Breast epithelium (tissue), 4 donors: ENCODE data around the gene SERPINA12. TPM values are rescaled to one million over a fixed set of nuclear protein-coding genes. Genes with fewer than 3 reads are reported as not detected.

Experiments
- DNase-seq, 2 donors: peaks; one replicate each; pipeline ENCODE4 v3.0.0-alpha.2; 2019; ENCODE audit warnings: low spot score in 2 of 2
- H3K27ac ChIP-seq, 2 donors: fragments of 200-600 bp; sonication (generic) in 1 of 2; one replicate each; pipeline ENCODE4 v1.5.1; 2016 to 2019; ENCODE audit warnings: mild to moderate bottlenecking in 1 of 2
- H3K27me3 ChIP-seq, 2 donors: fragments of 200-600 bp; sonication (generic) in 1 of 2; one replicate each; pipeline versions ENCODE4 v1.5.1 to v1.6.0; 2017 to 2019; ENCODE audit warnings: control low read depth in 1 of 2, mild to moderate bottlenecking in 1 of 2
- H3K36me3 ChIP-seq: fragments of 200-600 bp; one replicate; pipeline ENCODE4 v1.5.1; 2019
- H3K4me1 ChIP-seq, 2 donors: fragments of 200-600 bp; sonication (generic); one replicate each; pipeline ENCODE4 v1.5.1; 2016 to 2019; ENCODE audit warnings: control low read depth in 1 of 2
- H3K4me3 ChIP-seq, 3 donors: fragments of 200-600 bp; sonication (generic); 1 replicate in 2 of 3; 2 replicates in 1 of 3; pipeline ENCODE4 v1.5.1; 2016 to 2019; ENCODE audit warnings: mild to moderate bottlenecking in 3 of 3, moderate library complexity in 2 of 3
- H3K9me3 ChIP-seq, 2 donors: fragments of 200-600 bp; sonication (generic) in 1 of 2; one replicate each; pipeline ENCODE4 v1.5.1; 2016 to 2019; ENCODE audit warnings: control low read depth in 1 of 2
- POLR2A ChIP-seq: fragments of 450-650 bp; IDR thresholded peaks from one replicate; pipeline ENCODE4 v1.6.1; 2016; ENCODE audit warnings: antibody characterized with exemption, mild to moderate bottlenecking, moderate library complexity
- POLR2AphosphoS5 ChIP-seq, 3 donors: sonication (generic); formaldehyde crosslinking; IDR thresholded peaks; one replicate each; pipeline ENCODE4 v1.6.1; 2017; ENCODE audit warnings: antibody characterized with exemption in 3 of 3
- intact Hi-C: fragments of 100-400 bp; cut with DNase I; formaldehyde crosslinking; loops from one replicate; pipeline ENCODE4 v1.15.1; 2023; ENCODE audit warnings: low total_unique reads
- total RNA-seq, 3 donors: library from RNA; depleted of rRNA; stranded (reverse); fragments of >200 nt; gene quantifications; one replicate each; pipeline ENCODE4 v1.1.0, GENCODE V29; 2016
- TF ChIP-seq, protein P1 (sequence below), 3 donors: fragments of 450-650 bp; IDR thresholded peaks; one replicate each; pipeline ENCODE4 v1.5.1; 2016 to 2017; ENCODE audit warnings: antibody characterized with exemption in 3 of 3, mild to moderate bottlenecking in 3 of 3, moderate library complexity in 3 of 3

Gene SERPINA12
- total RNA-seq, 3 donors from 2014 or later, result not detected

DNA sequence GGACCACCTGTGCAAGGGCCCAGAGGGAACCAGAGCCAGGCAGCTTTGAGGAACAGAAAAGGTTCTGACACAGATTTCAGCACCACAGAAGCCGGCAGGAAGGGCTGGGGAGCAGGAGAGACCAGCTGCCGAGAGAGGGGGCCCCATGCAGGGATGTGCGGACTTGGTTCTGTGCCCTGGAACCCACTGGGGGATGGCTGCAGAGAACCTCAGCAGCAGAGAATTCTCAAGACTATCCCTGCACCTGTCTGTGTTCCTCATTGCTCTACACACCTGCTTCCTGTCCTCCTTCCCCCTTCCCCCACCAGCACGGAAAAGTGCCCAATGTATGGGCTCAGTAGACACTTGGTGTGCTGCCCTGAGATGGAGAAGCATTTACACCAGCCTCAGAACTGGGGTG lies 36.4 kb downstream of the SERPINA12 start:
- no peak overlapping the region for H3K27ac ChIP-seq
- H3K4me3 ChIP-seq, result no peak overlapping the region
- H3K36me3 ChIP-seq, result no peaks in the 10 kb centered on the region
- peaks cover 4 to 6% of the 10 kb centered on the region in 2 donors for H3K9me3 ChIP-seq
- peaks cover 0 to 4% of the 10 kb centered on the region in 2 donors for H3K27me3 ChIP-seq
- intact Hi-C loops, result no loop called here
- H3K4me1 ChIP-seq, result no peaks in the 10 kb centered on the region
- DNase-seq, result peak in 1 of 2 donors; percentile 3
- TF ChIP-seq, protein P1, sequence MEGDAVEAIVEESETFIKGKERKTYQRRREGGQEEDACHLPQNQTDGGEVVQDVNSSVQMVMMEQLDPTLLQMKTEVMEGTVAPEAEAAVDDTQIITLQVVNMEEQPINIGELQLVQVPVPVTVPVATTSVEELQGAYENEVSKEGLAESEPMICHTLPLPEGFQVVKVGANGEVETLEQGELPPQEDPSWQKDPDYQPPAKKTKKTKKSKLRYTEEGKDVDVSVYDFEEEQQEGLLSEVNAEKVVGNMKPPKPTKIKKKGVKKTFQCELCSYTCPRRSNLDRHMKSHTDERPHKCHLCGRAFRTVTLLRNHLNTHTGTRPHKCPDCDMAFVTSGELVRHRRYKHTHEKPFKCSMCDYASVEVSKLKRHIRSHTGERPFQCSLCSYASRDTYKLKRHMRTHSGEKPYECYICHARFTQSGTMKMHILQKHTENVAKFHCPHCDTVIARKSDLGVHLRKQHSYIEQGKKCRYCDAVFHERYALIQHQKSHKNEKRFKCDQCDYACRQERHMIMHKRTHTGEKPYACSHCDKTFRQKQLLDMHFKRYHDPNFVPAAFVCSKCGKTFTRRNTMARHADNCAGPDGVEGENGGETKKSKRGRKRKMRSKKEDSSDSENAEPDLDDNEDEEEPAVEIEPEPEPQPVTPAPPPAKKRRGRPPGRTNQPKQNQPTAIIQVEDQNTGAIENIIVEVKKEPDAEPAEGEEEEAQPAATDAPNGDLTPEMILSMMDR (IDR thresholded peaks at IDR 0.05), result no peak
- no peak for TF ChIP-seq POLR2AphosphoS5 (IDR thresholded peaks at IDR 0.05)
- TF ChIP-seq POLR2A, result no peak

DNA sequence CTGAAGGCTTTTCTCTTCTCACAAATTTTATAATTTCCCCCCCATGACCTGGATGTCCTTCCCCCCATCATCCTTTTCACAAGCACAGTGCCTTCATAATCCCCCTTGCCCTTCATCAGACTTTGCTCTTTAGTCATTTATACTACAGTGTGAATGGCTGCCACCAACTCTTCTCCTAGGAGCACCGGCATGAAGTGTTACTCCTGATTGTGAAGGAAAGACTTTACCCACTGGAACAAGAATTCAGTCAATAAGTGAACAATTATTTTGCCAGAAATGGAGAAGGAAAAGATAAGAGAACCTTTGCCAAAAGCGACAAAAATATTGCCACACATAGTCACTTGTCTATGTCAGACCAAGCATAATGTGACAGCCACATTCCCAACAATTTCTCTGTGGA lies 38.2 kb downstream of the SERPINA12 start:
- no peak overlapping the region for H3K4me3 ChIP-seq
- DNase-seq, result peak in 1 of 2 donors; percentile 1
- H3K27me3 ChIP-seq, result peaks cover 0 to 11% of the 10 kb centered on the region in 2 donors
- H3K4me1 ChIP-seq, result no peaks in the 10 kb centered on the region
- peaks cover 2 to 6% of the 10 kb centered on the region in 2 donors for H3K9me3 ChIP-seq
- H3K27ac ChIP-seq, result no peak overlapping the region
- intact Hi-C loops, result no loop called here
- no peaks in the 10 kb centered on the region for H3K36me3 ChIP-seq
- TF ChIP-seq, protein P1 (IDR thresholded peaks at IDR 0.05), result no peak
- TF ChIP-seq POLR2AphosphoS5 (IDR thresholded peaks at IDR 0.05), result no peak
- TF ChIP-seq POLR2A, result no peak

DNA sequence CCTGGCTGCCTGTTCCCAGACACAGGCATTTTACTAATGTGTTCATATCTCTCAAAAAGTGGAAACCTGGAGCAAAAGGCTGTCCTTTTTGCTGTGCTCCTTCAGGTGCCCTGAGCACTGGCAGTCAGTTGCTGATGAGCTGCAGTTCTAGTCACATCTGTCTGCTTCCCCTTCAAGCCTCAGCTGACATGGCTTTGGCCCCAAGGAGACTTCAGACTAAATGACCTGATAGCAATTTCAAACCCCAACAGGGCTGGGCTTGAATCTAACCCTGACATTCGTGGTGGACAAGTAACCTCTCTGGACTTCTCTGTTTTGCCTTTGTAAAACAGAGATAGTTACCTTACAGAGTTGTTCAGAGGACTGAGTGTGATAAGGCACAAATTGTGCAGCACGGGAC lies 39.0 kb downstream of the SERPINA12 start:
- no peak overlapping the region for H3K27ac ChIP-seq
- H3K27me3 ChIP-seq, result peaks cover 0 to 11% of the 10 kb centered on the region in 2 donors
- no peak overlapping the region for H3K4me3 ChIP-seq
- DNase-seq, result no peak
- intact Hi-C loops, result no loop called here
- no peaks in the 10 kb centered on the region for H3K36me3 ChIP-seq
- TF ChIP-seq, protein P1 (IDR thresholded peaks at IDR 0.05), result no peak
- TF ChIP-seq POLR2A (no peak), POLR2AphosphoS5 (IDR thresholded peaks at IDR 0.05) (no peak)
- H3K4me1 ChIP-seq, result no peaks in the 10 kb centered on the region
- H3K9me3 ChIP-seq, result peaks cover 9 to 11% of the 10 kb centered on the region in 2 donors

DNA sequence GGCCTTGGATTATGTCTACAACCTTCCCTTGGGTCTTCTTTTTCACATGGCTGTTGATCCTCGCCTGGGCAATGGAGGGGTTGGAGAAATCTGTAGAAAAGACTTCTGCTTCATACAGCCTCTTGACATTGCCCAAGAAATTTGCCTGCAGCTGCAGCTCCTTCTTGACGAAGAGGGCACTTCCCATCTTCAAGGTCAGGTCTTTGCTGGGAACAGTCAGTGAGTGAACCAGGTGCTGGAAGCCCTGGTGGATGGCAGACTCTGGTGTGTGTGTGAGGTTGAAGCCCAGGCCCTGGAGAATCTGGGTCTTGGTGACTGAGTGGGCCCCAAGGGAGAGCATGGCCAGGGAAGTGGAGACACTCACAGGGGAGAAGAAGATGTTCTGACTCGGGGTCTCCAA lies 40.0 kb downstream of the SERPINA12 start:
- no peak for TF ChIP-seq POLR2AphosphoS5 (IDR thresholded peaks at IDR 0.05)
- TF ChIP-seq, protein P1 (IDR thresholded peaks at IDR 0.05), result no peak
- TF ChIP-seq POLR2A, result no peak
- Histone ChIP-seq H3K4me1 (no peaks in the 10 kb centered on the region), H3K36me3 (no peaks in the 10 kb centered on the region), H3K4me3 (no peak overlapping the region), H3K9me3 (peaks cover 20% of the 10 kb centered on the region in 2 donors), H3K27me3 (peaks cover 0 to 7% of the 10 kb centered on the region in 2 donors), H3K27ac (no peak overlapping the region)
- DNase-seq, result no peak
- intact Hi-C loops, result no loop called here

DNA sequence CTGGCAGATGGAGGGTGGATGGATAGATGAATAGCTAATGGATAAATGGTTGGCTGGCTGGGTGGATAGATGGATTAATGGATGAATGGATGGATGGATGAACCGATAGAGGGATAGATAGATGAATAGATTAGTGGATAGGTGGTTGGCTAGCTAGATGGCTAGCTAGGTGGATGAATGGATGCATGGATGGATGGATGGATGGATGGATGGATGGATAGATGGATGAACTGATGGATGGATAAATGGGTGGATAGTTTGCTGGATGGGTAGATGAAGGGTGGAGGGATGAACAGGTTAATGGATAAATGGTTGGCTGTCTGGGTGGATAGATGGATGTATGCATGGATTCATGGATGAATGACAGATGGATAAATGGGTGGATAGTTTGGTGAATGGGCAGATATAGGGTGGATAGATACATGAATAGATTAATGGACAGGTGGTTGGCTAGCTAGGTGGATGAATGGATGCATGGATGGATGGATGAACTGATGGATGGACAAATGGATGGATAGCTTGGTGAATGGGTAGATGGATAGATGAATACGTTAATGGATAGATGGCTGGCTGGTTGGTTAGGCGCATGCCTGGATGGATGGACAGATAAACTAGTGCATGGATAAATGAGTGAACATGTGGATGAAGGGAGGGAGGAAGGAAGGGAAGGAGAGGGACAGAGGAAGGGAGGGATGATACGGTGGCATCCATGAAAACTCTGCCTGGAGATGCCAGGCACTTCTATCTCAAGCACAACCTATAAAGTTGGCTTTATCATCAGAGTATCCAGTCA lies 41.3 kb downstream of the SERPINA12 start:
- Histone ChIP-seq H3K36me3 (no peaks in the 10 kb centered on the region), H3K27me3 (peaks cover 0 to 7% of the 10 kb centered on the region in 2 donors), H3K4me3 (no peak overlapping the region), H3K9me3 (peaks cover 23 to 27% of the 10 kb centered on the region in 2 donors), H3K27ac (no peak overlapping the region), H3K4me1 (no peaks in the 10 kb centered on the region)
- DNase-seq, result peak in 1 of 2 donors; percentile 6
- TF ChIP-seq, protein P1 (IDR thresholded peaks at IDR 0.05), result no peak
- intact Hi-C loops, result no loop called here
